HuH-7 (cell line): ENCODE results near the gene CMPK1.
A peak's percentile ranks its signal among the peaks of the same experiment; 100 is the strongest.
"Not testable (repeated sequence)": the region's sequence is repeated elsewhere in the genome, so short reads cannot be mapped to it uniquely, and the experiment has no call there.

Source experiments
- DNase-seq: peaks from one replicate; pipeline ENCODE4 v3.0.0; 2011; ENCODE audit warnings: low spot score

Gene CMPK1, protein sequence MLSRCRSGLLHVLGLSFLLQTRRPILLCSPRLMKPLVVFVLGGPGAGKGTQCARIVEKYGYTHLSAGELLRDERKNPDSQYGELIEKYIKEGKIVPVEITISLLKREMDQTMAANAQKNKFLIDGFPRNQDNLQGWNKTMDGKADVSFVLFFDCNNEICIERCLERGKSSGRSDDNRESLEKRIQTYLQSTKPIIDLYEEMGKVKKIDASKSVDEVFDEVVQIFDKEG

DNA sequence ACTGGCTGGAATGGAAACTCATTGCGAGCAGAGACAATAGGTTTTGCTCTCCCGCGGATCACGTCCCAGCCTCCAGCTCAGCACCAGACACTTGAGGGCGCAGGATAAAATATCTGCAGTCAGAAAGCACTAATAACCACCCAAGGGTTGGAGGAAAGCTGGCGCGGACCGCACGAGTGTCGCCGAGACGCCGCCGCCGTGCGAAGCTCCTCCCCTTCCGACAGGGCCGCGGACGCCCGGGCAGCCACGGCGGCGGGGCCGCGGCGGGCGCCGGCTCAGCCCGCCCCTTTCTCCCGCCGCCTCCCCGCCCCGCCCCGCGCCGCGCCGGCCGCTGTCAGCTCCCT lies at the start of gene CMPK1:
TSS of gene CMPK1 (plus strand) at position 213 of the 344 bp plus-strand sequence. CDS start 156 bp downstream, outside the sequence.
- peak; percentile 63 for DNase-seq

DNA sequence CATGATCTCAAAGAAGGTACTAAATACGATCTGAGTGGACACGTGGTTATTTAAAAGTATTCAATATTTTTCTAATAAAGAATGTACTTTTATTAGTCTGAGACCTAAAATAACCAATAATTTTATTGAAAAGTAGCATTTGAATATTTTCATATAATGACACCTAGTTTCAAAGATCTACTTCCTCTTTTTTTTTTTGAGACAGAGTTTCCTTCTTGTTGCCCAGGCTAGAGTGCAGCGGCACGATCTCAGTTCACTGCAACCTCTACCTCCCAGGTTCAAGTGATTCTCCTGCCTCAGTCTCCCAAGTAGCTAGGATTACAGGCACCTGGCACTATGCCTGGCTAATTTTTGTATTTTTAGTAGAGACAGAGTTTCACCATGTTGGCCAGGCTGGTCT lies 45.5 kb upstream of the CMPK1 start:
- not testable (repeated sequence) for DNase-seq

DNA sequence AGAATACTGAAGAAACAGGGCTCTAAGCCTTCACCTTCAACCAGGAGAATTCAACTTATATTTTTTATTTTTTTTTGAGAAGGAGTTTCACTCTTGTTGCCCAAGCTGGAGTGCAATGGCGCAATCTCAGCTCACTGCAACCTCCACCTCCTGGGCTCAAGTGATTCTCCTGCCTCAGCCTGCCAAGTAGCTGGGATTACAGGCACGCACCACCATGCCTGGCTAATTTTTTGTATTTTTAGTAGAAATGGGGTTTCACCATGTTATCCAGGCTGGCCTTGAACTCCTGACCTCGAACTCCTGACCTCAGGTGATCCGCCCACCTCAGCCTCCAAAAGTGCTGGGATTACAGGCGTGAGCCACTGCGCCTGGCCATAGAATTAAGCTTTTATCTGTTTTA lies 38.7 kb upstream of the CMPK1 start:
- not testable (repeated sequence) for DNase-seq

DNA sequence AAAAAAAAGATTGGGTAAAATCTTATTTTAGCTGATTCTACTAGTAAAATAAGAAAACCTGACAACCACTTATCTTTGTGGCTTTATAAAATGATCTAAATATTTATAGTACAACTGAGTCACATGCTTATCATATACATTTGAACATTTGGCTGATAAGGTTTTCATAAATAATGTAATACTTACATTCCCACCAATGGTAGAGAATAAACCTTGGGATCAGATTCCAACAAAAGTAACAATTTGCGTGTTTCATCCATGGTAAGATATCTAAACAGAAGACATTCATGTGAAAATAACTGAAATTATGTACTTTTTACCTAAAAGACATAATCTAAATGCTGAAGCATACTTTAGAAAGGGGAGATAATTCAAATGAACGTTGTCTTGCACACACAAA lies 38.0 kb upstream of the CMPK1 start:
- no peak for DNase-seq

DNA sequence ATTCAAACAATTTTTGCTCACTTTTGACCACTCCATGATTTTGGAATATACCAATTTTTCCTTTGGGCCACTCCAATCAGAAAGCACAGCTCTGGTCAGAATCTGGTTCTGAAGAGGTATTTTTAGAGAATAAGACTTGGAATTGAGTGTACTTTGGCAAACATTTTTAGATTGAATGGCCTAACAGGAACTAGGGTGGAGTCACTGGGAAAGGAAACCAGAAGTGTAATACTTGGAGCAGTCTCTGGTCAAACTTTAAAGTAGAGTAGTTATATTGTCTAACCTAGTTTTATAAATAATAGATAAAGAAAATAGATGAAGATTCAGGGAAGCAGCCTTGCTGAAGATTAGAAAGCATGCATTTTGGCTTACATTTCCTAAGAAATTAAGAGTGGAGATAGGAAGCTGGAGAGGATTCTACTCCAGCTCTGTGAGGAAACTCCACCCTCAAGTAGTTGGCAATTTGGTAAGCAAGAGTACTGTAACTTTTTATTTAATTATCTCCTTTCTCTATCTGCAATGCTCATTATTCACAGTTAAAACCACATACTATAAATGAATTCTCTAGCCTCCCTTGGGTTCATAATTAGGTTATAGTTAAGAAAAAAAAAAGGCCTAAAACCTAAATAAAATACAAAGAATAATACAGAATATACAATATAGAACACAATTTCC lies 35.4 kb upstream of the CMPK1 start:
- DNase-seq = no peak

DNA sequence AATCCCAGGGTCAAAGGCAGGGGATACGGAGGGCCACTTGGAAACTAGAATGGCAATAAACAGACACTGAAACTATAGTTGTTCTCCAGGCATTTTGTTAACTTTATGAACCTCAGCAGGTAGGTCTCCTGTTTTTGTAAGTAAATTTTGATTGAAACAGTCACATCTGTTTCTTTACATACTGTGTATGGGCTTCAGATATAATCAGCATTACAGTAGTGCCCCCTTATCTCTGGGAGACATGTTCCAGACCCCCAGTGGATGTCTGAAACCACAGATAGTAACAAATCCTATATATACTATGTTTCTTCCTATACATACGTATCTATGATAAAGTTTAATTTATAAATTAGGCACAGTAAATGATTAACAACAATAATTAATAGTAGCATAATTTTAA lies 31.1 kb upstream of the CMPK1 start:
- DNase-seq = no peak

DNA sequence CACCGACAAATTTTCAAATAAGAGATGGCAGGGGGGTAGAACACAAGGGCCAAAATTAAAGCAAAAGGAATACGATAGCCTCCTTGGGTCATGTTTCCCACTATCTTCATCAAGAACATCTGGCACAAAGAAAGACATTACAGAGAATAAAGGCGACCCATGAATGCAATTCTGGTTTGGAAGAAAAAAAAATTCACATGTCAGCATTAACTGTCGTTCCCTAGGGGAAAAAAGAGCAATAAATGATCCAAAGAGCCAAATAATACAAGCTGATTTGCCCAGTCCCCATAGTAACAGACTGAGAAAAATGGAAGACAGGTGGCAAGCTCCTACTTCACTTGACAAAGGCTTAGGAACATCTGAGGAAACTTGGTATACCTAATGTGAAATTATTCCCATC lies 24.2 kb upstream of the CMPK1 start:
- no peak for DNase-seq

DNA sequence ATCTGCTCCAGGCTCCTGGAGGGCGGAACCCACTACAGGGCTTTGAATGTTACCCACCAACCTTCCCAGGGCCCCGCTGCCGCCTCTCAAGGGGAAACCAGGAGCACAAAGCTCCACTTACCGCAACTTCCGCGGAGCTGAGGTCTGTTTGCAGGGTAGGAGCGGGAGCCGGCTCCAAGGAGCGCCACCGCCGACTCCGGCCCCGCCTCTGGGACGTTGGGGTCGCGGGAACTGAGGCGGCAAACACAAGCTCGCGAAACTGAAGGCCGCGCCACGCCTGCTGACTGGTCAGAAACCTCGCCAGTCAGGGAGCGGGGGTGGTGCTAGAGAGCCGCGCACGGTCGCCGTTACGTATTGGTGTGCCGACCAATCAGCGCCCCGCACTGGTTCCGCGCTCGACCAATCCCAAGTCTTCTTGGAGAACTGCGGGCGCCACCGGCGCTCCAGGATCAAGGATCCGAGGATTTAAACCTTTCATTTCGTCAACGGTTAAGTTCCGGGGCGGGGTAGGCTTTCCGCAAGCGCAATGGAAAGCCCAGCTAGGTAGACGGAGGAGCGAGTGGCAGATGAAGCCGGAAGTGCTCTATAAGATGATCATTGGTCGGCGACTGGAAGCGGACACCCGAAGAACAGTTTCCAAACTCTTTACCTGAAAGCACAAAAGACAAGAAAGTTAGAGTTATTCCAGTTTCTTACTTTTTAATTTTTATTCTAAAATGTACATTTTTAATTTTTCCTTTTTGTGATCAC lies 19.5 kb upstream of the CMPK1 start, which contains the start of gene STIL:
TSS of gene STIL (minus strand) at position 233 of the 750 bp plus-strand sequence. CDS start 3,828 bp downstream, outside the sequence.
- DNase-seq = peak; percentile 90

DNA sequence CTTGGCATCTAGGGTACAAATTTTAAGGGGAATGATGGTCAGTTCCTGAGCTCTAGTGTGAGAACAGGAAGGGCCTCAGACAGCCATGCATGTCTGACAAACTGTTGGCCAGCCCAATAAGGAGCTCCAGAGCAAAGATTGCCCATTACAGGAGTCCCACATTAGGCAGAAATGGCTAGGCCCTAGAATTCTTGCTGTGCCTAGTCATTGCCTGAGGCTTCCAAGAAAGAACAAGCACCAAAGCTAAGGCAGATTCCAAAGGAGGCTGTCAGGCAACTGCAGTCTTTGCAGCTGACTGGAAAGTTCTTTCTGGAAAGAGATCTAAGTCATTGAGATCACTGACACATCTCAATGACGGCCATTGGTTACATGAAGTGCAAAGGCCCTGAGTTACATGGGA lies 15.7 kb upstream of the CMPK1 start:
- no peak for DNase-seq

DNA sequence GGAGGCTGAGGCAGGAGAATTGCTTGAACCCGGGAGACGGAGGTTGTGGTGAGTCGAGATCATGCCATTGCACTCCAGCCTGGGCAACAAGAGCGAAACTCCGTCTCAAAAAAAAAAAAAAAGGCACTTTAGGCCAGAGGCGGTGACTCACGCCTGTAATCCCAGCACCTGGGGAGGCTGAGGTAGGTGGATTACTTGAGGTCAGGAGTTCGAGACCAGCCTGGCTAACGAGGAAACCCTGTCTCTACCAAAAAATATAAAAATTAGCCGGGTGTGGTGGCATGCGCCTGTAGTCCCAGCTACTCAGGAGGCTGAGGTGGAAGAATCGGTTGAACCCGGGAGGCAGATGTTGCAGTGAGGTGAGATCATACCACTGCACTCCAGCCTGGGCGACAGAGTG lies 13.6 kb upstream of the CMPK1 start:
- not testable (repeated sequence) for DNase-seq

DNA sequence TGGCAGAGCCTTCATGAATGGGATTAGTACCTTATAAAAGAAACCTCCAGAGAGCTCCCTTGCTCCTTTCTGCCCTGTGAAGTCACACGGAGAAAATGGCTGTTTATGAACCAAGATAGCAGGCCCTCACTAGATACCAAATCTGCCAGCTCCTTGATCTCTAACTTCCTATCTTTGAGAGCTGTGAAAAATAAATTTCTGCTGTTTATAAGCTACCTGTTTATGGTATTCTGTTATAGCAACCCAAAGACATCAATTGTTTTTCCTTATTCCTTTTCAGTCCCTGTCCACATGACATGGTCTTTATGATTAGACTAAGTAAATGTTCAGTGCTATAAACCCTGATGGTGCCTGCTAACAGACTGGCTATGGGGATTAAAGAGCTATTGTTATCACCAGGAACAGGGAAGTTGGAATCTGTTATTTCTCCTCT lies 10.0 kb upstream of the CMPK1 start:
- DNase-seq = peak; percentile 56

DNA sequence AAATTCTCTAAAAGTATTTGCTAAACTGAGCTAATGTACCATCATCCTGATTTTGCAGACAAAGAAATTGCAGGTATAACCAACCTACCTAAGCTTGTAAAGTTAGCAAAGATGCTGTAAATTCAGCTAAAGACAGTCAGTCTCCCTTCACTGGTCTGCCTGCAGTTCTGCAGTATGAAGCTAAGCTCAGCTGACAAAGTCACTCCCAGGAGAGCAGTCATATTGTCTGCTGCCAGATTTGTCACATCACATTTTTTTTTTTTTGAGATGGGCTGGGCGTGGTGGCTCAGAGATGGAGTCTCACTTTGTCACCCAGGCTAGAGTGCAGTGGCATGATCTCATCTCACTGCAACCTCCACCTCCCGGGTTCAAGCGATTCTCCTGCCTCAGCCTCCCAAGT lies 8.9 kb upstream of the CMPK1 start:
- no peak for DNase-seq

DNA sequence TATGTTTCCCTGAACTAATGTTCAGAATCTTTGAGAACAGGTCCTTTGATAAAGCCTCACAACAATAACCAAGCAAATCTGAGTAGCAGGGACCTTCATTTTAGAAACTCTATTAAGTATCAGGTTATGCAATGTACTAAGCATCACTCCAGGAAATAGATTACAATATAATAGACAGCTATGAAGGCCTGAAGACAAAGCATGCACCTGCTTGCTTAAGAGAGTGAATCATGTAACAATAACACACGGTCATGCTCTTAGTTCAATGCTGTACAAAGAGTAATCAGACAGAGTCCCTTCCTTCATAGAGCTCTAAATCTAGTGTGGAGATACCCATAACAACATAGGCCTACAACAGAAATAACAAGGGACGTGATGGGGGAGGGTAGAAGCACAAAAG lies 8.1 kb upstream of the CMPK1 start:
- no peak for DNase-seq

DNA sequence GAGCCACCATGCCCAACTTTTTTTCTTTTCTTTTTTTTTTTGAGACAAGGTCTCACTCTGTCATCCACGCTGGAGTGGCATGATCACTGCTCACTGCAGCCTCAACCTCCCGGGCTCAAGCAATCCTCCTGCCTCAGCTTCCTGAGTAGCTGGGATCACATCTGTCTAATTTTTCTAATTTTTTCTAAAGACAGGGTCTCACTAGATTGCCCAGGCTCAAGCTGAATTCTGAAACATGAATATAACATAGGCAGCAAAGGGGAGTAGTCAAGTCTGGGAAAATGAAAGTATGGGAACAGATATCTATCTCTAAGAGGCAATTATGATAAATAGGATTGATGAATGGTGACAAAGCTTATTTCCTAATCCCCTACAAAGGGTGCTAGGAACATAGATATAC lies 7.3 kb upstream of the CMPK1 start:
- no peak for DNase-seq

DNA sequence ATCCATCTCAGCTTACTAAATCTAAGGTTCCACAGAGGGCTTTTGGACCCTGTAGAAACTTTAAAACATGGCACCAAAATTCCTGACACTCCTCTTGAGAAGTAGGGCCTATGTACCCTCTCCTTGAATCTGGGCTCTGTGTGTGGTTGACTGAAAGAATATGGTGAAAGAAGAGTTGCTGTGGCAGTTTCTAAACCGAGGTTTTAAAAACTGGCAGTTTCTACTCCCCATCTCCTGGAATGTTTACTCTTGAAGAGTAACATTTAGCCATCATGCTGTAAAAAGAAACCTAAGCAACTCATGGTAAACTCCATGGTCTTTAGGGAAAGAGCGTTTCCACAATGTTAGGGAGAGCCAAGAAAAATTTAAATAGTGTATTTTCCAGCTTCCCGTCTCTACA lies 4.6 kb upstream of the CMPK1 start:
- DNase-seq = no peak

DNA sequence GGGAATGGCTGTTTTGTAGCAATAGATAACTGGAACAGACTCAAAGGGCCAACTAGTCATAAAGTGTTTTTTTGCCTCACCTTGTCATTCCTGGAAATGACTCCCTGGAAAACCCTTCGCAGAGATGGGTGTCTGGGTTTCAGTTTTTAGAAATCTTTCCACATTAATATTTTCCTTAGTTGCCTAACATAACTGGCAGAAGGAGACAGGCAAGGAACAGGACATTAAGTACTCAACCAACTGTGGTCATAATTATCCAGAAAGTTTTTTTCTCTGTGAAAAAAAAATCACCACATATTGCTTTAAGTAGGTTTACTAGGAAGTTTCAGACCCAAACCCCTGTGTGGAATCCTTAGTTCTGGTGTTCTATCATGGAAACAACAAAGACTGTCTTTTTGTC lies 3.4 kb upstream of the CMPK1 start:
- no peak for DNase-seq

DNA sequence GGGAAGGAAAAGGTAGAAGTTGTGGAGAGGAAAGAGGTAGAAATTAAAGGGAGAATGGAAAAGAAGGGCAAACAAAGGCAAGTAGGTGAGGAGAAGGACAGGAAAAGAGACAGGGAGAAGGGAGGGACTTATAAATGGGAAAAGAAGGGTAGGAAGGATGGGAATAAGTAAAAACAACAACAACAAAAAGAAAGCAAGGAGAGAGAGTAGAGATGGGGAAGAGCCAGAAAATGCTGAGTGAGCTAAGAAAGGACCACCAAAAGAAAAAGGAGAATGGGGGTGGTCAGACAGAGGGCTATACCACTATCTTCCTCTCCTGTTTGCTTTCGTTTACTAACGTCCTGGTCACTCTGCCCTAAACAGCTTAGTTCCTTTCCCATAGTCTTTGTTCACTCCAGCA lies 1.7 kb upstream of the CMPK1 start:
- no peak for DNase-seq

DNA sequence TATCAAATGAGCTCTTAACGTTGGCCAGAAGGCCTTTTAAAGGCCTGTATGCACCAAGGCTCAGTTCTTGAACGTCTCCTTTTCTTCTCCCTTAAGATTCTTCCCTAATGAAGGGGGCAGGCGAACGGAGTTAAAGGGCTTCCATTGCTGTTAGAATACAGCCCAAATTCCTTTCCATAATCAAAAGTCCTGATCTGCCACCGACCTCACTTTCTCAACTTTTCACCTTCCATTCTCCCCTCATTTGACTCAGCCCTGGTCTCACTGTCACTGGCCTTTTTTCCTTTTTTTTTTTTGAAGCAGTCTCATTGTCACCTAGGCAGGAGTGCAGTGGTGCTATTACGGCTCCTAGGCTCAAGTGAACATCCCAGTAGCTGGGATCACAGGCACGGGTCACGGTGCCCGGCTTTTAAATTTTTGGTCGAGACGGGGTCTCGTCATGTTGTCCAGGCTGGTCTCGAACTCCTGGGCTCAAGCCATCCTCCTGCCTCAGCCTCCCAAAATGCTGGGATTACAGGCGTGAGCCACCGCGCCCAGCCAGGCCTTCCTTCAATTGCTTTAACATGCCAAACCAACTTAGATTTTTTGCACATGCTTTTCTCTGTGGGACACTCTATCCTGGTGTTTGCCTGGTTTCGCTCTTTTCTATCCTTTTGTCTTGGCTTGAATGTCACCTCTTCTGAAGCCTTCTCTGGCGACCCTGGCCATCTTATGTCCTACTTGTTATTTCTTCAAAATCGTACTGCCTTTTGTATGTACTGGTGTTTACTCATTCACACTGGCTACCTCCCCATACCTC lies 612 bp upstream of the CMPK1 start:
- DNase-seq = no peak

DNA sequence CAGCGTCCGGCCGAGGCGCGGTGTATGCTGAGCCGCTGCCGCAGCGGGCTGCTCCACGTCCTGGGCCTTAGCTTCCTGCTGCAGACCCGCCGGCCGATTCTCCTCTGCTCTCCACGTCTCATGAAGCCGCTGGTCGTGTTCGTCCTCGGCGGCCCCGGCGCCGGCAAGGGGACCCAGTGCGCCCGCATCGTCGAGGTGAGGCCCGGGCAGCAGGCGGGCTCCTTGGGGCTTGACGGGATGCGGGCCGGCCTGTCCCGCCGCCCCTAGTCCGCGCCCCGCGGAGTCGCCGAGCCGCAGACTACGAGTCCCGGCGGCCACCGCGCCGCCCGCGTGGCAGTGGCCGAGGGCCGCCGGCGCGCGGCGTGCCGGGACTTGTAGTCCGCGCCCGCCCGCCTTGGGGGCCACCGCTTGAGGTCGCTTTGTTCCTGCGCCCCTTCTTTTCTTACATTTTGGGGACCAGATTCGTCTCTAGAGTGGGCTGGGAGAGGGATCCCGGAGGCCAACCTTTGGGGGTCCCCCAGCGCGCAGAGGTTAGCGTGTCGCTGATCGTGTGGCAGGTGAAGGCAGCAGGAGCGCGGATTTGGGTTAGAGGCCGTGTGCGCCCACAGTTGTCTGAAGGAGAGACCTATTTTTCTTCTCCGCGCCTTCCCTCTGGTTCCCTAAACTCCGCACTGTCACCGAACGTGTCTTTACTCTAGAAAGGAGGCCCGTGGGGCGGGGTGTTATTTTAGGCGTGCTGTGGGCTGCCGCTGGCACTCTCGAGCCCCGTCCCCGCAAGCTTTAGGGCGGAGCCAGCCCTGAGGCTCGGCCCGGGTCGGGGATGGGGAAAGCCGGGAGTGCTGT lies 553 bp downstream of the CMPK1 start:
- peak; percentile 93 for DNase-seq

DNA sequence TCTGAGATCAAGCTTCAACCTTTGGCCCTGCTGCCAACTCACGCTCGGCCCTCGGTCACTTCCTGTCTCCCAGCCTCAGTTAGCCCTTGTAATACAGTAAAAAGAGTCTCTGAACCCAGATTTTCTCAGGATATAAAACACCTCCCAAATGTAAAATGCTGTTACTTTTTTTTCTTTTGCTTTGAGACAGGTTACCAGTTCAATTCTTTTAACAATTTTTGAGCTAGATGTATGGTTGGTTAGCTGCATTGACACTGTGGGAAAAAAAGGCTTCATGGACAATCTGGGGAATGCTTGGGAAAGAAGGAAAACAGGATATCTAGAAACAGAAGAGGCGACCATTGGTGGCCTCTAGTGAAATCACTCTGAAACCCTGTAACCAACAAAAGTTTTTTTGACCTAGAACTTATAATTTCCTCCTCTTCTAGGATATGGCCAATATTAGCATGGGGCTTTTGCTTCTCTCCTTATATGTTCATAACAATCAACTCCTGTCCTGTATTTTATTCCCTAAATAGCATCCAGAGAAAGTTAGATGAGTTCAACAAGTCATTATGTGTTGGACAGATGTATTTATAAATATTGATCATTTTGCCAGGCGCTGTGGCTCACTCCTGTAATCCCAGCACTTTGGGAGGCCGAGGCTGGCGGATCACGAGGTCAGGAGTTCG lies 1.3 kb downstream of the CMPK1 start:
- no peak for DNase-seq

DNA sequence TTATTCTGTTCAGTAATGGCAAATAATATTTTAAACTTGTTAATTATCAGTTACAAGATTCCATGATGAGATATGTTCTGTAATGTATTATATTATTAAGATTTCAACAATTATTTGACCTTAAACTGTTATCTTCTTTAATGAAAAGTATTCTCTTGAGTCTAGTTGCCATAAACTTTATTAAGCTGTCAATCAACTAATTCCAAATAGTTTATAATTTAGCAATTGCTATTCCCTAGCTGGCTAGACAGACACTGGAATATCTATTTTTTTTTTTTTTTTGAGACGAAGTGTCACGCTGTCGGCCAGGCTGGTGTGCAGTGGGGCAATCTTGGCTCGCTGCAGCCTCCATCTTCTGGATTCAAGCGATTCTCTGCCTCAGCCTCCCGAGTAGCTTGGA lies 3.8 kb downstream of the CMPK1 start:
- DNase-seq = no peak
